Activated naive CD4-positive, alpha-beta T cell (primary cell): Measurements from ENCODE around the gene RAPGEF4.
"Not testable (repeated sequence)": the region's sequence is repeated elsewhere in the genome, so short reads cannot be mapped to it uniquely, and the experiment has no call there.

ENCODE experiments used
- DNase-seq, 4 experiments: peaks; one replicate each; lab custom pipeline; 2025; lab: John Stamatoyannopoulos, UW

Gene RAPGEF4

DNA sequence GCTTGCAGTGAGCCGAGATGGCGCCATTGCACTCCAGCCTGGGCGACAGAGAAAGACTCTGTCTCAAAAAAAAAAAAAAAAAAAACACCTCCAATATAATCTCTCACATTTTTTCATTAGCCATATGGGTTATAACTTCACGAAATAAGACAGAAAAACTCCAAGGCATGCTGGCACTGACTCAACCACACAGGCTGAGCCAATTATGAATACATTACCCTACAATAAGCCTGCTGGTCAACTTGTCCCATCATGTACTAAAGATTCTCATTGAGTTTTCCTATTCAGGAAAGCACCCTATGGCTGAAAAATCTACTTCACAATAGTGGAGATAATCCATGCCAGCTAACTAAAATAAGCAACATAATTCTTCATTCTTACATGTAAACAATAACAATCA is 327.2 kb downstream of the RAPGEF4 start:
- no peak for DNase-seq

DNA sequence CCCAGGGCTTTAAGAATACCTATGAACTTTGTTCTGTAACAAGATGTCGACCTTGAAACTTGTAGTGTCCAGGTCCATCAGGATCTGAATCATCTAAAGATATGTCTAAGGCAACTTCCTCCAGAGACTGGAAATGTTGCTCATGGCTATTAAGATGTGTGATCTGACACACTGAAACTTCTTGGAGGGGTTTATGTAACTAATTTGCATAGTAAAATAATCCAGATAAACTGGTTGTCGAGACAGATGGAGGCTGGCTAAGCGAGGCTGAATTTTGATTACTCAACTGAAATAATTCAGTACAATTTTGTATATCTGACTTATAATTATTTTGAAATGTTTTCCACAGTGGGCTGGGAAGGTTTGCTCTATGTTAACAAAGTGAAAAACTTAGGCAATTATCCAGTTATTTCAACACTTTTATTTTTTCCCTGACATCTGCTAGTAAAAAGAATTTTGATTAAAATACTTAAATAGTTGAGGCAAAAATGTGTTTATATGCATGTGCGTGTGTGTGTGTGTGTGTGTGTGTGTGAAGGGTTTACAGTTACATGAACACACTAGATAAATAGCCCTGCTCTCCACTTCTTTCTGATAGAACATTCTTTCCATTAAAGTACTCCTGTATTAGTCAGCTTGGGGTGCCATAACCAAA is 328.6 kb downstream of the RAPGEF4 start:
- no peak for DNase-seq

DNA sequence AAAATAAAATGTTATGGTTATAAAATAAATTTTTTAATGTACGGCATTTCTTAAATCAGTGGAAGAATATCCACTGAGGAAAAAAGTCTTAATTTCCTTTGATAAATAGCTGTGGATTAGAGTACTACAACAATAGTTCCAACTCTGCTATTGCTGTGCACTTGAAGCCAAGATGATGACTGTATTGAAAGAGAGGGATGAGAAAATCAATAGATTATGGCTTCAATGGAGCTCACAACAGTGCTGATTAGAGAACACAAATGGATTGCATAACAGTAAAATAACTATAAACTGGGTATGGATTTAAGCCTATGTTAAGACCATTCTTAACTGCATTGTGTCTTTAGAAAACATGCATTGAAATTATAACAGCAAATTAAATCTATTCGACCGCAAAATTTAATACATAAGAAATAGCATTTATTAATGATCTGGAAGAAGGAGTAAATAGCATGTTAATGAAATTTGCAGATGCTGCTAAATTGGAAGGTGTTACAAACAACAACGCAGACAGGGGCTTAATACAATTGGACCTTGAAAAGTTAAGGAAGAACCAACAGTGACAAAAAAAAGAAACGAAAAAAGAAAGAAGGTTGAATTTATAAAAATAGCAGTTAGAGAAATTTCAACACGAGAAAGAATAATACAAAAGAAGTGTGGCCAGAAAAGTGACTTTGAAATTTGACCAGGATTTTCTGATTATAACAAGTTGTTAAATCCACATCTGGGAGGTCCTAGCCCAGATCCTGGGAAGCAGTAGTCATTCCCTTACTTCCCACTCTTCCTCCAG is 331.4 kb downstream of the RAPGEF4 start:
- no peak for DNase-seq

DNA sequence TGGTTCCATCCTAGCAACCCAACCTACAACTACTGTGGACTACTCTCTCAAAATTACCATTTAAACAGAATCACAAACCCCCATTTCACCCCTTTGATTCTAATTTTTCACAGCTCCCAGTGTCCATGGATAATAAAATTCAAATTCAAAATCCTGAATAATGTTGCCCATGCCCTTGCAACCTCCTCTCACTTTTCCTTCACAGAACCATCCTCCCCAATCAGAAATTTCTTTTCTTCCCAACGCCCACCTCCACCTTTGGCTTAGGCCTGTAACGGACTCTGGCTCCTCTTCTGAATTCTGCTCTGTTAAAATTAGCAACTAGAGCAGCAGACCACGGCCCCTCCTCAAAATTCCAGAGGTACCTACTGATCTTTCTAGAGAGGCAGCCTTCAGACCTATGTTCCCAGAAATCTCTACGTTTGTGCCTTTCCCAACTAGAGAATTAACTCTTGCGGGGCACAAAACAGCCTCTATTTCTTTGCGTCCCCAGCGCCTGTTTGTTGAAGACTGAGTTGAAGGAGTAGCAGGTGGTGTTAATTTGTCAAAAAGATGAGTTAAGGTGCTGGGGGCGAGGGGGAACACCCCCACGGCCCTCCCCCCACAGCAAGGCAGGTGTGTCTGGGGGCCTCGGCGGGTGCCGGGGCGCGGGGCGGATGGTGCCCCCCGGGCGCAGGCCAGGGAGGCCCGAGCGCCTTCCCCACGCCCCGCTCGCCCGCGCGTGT is 339.6 kb downstream of the RAPGEF4 start:
- DNase-seq, result no peak

DNA sequence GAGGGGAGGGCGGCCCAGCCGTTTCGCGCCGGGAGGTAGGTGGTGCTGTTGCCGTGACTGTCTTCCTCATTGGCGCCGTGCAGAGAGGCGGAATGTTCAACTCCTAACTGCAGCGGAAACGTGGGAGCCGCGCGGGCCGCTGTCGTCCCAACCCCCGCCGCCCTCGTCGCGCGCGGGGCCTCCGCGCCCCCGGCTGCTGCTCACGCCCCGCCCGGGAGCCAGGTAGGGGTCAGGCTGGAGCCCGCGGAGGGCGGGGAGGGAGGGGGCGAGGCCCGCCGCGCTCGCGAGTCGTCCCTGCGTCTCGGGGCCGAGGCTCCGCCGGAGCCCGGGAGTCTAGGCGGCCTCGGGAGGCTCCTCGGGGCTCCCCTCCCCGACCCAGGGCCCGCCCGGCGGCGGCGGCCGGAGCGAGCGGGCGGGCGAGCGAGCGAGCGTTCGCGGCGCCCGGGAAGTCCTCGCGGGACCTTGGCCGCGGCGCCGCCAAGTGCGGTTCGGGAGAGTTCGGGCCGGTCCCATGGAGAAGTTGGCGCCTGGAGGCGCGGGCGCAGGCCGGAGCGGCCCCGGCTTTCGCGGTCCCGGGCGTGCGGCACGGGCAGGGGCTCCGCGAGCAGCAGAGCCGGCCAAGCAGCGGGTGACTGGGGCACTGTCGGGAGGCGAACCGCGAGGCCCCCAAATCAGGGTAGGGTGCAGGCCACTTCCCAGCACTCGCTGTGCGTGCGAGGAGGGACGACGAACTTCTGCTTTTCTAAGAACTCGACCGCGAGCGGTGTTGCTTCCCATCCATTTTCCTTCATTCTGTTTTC is 340.3 kb downstream of the RAPGEF4 start, which contains the start of gene MAP3K20:
TSS of gene MAP3K20 (plus strand) at position 66 of the 800 bp plus-strand sequence. CDS start 15,186 bp downstream, outside the sequence.
- no peak for DNase-seq

DNA sequence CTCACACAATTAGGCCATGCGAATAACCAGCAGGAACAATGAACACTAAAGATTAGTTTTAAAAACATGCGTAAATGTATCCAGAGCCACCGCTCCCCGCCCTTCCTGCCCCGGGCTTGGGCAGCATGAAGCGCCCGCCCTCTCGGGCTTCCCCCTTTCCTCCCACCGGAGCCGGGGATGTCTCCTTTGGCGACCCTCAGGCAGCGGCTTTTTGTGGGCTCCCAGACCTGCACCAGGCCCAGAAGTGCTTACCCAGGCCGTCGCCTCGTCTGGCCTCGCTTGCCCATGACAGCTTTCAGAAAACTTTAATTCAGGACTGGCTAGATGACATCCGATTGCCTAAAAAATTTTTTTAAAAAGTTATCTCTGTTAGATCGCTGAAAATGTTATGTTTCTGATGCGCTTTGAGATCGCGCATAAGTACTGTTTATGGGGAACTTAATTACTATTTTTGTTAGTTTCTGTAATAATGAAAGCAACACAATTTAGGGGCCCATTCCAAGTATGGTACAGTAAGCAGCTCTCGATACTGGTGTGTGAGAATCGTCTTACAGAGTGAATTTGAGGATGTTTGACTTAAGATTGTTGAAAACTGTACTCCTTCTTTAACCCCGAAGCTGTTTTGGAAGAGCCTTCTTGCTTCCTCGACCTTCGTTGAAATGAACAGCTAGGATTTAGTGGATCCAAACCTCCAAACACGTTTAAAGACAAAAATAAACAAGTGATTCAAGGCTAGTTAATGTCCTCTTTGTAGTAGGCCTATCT is 341.1 kb downstream of the RAPGEF4 start:
- DNase-seq, result no peak

DNA sequence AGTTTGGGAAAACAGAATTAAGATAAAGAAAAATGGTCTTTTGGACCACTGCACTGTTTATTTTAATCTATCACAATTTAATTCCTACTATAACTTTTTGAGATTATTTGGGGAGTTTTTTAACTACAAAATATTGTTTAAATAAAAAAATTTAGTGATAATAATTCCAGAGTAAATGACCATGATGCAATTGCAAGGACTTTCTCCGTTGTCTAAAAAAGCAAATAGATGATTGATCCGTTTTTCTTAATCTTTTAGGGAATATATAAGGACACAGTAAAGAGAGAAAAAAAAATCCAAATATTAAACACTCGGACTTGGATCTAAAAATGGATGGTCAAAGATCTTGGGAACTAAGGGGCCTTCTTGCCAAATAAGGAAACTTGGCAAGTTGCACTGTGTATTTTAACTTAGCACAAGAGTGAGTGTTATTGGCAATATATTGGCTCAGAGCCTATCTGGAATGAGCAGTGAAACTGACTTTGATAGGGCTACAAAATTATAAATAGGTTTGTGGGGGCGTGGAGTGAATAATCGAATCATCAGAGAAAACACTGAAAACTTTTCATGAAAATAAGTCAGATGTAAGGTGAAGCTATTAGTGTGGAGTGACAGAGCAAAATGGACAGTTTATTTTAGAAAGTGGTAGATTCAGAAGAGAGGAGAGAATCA is 342.0 kb downstream of the RAPGEF4 start:
- DNase-seq, result no peak

DNA sequence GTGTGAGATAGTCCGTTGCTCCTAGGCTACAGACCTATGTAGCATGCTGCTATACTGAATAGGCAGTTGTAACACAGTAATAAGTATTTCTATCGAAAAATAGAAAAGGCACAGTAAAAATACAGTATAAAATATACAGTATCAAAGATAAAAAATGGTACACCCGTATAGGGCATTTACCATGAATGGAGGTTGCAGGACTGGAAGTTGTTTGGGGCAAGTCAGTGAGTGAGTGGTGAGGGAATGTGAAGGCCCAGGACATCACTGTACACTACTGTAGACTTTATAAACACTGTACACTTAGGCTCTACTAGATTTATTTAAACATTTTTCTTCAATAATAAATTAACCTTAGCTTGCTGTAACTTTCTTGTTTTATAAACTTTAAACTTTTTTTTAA is 343.5 kb downstream of the RAPGEF4 start:
- no peak for DNase-seq

DNA sequence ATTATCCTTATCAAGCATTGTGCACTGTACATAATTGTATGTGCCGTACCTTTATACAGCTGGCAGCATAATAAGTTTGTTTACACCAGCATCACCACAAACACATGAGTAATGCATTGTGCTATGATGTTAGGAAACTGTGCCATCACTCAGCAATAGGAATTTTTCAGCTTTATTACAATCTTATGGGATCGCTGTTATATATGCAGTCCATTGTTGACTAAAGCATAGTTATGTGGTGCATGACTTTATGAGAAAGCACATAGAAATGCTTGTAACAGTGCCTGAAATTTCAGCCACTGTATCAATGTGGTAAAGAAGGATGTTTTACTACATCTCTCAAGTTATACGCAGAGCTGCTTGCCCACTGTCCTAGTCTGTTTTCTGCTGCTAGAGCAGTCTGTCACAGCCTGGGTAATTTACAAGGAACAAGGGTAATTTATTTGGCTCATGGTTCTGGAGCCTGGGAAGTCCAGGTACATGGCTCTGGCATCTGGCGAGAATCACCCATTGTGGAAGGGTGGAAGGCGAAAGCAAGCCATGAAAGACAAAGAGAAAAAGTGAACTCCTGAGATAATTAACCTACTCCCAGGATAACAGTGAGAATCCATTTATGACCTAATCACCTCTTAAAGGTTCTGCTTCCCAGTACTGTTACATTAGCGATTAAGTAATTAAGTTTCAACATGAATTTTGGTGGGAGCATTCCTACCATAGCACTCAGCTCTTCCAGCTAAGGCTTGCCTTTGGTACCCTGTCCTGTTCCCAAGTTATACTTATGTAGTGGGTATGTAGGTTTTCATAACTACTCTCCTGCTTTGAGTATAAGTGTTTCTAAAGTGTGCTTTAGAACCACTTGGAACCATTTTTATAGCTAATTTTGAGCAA is 344.6 kb downstream of the RAPGEF4 start:
- DNase-seq, result no peak

DNA sequence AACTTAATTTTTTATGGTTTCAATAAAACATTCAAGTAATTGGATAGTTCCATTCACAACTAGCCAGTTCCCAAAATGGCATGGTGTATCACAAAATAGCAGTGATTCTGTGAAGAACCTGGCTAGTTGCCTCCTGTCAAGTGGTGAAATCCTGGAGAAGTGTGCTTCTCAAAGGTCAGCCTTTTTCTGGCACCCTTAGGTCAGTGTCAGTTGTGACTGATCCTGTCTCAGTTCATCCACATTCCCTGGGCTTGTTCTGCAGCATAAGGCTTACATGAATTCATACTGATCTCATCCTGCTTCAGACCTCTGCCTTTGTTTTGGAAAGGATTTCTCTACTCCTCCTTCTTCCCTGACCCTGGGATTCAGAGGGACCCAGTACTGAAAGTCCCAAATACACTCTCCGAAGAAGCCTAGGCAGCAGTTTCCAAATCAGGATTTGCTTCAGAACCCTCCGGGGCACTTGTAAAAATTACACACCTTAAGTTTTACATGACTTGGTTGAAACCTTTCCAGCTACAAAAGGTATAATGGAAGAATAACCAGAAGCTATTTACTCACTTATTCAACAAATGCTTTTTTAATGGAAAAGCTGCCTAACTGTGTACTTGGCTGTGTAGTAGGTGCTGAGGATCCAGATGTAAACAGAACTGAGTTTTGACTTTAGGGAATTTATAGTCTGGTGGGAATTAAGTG is 351.0 kb downstream of the RAPGEF4 start:
- no peak for DNase-seq

DNA sequence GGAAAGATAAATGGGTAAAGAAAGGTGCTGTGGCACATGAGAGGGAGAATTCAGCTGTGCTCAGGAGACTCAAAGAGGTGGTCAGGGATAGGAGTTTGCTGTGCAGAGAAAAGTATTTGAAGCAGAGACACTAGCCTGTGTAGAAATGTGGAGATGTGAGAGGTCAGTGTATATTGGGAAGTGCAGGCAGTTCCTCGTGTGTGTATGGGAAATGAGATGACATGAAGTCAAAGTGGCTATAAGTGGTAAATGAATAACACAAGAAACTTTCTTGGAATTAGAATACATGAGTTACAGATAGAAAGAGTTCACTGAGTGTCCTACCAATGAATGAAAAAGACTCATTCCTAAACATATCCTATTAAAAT is 351.6 kb downstream of the RAPGEF4 start:
- DNase-seq, result no peak

DNA sequence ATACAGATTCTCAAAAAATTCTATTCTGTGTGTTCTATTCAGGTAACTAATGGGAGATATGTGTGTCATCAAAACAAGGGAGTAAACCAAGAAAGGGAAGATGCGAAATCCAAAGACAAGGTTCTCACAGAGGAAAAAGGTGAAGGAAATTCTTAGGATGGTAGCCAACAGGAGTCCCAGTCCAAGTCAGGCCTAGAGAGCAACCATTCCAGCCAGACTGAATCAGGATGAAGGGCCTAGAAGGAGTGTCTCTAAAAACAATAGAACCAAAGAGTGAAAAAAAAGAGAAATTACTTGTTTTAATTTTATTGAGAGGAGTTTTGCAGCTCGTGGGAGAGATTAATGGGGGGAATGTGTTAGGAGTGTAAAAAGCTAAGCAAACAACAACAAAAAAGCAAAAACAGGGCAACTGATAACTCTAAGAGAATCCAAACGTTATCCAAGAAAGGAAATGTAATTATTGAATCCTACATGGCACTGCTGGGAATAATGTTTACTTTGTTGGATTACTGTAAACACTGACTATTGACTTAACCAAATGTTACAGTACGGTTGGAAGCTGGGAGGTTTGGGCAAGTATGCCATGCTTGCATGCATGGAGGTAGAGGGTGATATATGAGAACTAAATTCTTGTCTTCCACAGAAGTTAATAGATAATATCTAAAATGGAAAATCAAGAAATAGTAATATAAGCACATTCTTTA is 352.3 kb downstream of the RAPGEF4 start:
- no peak for DNase-seq

DNA sequence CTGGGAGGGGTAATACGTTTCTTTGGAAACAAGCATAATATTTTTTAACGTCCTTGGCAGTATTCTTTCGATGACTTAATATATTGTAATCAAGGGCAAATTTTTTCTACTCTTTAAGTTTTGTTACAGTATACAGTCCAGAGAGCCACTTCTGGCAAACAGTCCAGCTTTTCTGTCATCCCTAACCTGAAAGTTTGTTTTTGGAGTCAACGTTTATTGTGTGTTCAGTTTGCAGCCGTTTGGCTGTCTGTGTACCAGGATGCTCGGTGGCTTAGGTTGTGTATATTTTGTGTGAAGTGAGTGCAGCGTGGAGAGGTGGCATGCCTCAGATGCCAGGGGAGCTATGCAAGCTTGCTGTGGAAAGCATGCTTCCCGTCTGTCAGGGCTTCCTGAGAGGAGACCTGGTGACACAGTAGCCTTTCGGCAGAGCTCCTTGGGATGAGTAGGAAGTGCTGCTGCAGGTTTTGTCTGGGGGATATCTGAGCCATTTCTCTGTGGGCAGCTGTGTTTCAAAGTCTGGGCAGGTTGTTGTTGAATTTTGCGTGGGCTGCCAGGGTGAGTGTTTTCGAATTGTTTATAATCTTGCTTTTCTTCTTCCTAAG is 354.7 kb downstream of the RAPGEF4 start:
- no peak for DNase-seq

DNA sequence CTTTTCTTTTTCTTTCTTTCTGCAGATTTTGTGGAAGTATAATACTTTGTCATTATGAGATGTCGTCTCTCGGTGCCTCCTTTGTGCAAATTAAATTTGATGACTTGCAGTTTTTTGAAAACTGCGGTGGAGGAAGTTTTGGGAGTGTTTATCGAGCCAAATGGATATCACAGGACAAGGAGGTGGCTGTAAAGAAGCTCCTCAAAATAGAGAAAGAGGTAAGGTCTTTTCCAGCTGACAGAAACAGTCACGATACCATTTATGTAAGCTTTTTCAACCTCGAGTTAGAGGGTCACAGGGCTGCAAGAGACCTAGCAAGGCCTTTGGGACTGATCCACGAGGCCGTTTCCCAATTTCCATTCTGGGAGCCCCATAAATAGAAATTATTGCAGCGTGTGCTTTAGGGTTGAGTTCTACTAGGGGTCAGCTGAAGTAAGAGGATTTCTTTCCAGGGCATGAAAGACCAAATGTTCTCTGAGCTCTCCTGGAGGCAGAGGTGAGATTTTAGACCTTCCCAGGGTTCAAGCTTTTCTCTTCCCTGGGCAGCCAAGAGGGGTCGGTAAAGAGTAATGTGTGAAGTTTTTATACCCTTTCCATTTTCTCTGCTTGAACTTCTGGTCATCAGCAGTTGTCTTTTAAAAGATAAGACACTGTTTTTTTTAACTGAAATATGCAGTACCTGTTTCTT is 355.5 kb downstream of the RAPGEF4 start:
- DNase-seq, result no peak

DNA sequence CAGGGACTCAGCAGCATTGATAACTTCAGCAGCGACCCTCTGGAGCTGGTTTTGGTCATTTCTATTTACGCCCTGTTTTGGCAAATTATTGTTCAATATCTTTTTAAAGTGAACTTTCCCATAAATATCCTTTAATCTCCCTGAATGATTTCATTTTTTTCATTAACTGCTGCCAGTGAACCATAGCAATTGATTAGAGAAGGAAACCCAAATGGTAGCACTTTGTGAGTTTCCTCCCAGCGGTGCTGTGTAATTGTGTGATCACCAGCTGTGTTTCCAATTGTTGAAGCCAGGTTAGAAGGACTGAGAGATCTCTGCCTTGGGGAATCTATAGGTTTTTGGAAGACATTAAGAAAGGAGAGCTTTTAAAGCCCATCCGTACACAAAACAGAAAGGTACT is 356.3 kb downstream of the RAPGEF4 start:
- DNase-seq, result no peak

DNA sequence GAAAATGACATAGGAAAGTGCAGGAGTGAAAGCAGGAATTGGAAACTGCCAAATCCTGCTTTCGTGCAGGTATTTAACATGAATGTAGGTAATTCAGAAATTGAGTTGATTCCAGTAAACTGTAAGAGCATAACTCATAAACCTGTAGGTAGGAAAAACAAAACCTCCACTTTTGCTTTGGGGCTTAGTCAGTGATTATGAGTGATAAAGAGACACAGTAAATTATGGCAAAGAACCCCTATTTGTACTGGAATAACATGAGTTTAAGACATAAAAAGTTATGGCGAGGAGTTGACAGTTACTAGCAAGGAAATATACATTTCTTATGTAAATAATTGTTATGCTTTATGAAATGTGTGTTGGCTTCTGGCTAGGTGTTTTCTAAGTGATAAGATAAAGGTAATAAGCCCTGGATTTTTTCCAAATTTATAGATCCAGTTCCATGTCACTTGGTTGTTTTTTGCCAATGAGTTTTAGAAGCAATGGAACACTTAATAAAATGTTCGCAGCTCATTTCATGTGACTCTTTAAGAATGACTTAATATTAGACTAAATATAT is 357.3 kb downstream of the RAPGEF4 start:
- DNase-seq, result no peak

DNA sequence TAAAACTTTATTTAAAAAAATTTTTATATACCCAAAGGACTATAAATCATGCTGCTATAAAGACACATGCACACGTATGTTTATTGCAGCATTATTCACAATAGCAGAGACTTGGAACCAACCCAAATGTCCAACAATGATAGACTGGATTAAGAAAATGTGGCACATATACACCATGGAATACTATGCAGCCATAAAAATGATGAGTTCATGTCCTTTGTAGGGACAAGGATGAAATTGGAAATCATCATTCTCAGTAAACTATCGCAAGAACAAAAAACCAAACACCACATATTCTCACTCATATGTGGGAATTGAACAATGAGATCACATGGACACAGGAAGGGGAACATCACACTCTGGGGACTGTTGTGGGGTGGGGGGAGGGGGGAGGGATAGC is 358.0 kb downstream of the RAPGEF4 start:
- DNase-seq, result not testable (repeated sequence)
